HG03108 (cell line): Measurements from ENCODE around the gene BMP8B.

Experiments
- ATAC-seq: cut with Tn5 transposase; IDR thresholded peaks from one replicate; pipeline ENCODE4 v1.9.1; 2021; ENCODE audit warnings: moderate library complexity; ENCODE audit not compliant: unreplicated experiment

Gene BMP8B

DNA sequence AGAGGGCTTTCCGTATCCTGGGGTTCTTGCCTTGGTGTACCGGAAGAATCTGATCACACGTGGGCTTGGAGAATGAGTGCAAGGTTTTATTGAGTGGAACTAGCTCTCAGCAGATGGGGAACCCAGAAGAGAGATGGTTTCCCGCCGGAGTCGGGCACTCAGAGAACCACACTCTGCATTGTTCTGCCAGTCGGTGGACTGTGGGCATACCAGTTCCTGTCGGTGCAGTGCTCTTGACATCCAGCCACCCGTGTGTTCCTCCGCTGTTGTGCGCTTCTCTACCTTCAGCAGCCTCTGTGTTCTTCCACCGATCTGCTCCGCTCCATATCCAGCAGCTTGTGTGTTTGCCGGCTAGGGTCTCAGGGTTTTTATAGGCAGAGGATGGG is 60.7 kb downstream of the BMP8B start:
- no peak for ATAC-seq

DNA sequence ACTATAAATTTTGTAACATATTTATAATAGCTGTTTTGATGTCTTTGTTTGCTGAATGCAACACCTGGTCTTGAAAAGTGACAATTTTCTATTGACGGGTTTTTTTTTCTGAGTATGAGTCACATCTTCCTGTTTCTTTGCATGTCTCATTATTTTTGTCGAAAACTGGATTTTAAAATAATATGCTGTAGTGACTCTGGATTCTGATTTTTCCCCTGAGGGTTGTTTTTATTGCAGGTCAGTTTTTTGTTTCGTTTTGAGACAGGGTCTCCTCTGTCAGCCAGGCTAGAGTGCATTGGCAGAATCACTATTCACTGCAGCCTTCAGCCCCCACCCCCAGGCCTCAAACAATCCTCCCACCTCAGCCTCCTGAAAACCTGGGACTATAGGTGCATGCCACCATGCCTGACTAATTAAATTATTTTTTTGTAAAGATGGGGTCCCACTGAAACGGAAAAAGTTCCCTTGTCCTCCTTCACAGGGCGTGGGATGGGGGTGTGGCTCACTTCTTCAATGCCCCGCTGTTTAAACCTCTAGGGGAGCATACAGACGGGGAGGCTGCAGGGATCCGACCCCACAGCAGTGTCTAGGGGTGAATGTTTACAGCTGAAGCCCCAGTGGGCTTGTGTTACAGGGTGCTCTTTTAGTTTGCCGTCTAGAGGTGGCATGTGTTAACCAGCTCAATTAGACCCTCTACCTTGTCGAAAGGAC is 61.3 kb downstream of the BMP8B start:
- no peak for ATAC-seq

- no peak for ATAC-seq
These were observed 62.1 kb downstream of the BMP8B start for GRCh38 chr1:39726600-39726999.

DNA sequence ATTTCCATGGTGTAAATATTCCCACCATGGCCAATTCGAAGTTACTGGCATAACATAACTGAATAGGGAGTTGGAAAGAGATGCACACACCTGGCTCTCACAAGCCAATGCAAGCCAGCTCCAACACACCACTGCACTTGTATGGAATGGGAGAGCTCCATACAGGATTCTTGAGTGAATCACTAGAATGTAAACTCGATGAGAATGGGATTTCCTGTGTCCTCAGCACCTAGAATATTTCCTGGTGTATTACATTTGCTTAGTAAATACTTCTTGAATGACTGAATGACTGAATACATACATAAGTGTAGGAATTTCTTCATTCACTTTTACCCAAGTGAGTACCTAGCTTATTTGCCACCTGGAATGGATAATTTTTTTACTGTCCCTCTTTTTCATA is 66.2 kb downstream of the BMP8B start:
- no peak for ATAC-seq

DNA sequence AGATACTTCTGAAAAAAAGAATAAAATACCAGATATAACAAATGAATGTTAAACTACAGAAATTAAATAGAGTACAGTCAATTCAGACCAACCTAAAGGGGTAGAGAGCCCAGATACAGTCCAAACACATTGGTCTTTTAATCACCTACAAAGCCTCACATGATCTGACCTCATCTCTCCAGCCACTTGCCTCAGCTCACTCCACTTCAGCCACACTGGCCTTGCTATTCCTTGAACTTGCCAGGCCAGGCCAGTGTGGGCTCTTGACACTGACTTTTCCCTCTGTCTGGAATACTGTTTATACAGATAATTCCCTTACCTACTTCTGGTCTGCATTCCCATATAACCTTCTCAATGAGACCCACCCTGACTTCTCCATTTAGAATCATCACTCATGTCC is 67.0 kb downstream of the BMP8B start:
- ATAC-seq, result no peak

DNA sequence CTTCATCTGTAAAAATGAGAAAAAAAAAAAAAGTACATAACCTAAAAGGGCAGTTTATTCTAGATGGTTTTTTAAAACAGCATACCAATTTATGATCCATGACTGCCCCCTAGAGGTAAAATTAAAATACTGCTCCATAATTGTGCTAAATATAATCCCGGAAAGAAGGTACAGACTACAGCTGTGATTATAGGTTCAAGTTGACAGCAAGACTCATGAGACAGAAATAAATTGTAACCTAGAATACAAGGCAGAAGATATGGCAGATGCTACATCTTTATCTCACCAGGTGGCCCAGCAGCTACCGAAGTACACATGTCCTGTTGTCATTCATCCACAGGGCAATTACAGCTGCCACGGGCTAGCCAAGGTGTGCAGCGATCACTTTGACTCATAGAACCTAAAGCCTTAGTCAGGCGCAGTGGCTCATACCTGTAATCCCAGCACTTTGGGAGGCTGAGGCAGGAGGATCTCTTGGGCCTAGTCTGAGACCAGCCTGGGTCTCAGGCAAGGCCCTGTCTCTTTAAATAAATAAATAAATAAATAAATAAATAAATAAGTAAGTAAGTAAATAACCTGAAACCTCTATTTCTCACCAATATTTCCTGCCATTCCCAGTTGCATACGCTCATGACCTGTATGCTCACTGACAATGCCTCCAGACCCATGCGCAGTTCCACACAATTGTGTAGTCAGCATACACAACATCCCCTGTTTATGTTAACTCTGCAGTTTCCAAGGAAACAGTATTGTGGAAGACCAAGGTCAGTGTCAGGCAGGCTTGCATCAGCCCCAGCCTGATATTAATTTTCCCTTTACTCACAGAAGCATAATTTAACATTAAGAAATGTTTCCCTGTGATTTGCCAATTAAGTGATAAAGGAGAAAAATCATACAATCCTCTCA is 68.3 kb downstream of the BMP8B start:
- no peak for ATAC-seq

GRCh38 chr1:39717809-39718208 is 70.9 kb downstream of the BMP8B start:
- ATAC-seq, result no peak

DNA sequence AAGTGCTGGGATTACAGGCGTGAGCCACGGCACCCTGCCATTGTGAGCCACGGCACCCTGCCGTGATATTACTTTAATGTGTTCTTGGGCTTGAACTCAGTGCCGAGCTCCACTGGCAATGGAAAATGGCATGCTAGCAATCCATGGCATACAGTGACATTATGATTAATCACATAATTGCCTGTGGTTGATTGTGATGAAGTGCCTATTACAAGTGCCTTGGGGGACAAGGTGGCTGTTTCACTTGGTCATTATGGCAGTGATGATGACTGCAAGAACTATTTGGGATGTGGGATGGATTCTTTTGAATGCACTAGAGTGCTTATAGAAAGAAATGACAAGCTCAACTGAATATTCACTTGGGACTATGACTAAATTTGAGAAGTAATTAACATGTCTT is 75.1 kb downstream of the BMP8B start:
- no peak for ATAC-seq

- no peak for ATAC-seq
These were observed 76.7 kb downstream of the BMP8B start for GRCh38 chr1:39711966-39712340.

DNA sequence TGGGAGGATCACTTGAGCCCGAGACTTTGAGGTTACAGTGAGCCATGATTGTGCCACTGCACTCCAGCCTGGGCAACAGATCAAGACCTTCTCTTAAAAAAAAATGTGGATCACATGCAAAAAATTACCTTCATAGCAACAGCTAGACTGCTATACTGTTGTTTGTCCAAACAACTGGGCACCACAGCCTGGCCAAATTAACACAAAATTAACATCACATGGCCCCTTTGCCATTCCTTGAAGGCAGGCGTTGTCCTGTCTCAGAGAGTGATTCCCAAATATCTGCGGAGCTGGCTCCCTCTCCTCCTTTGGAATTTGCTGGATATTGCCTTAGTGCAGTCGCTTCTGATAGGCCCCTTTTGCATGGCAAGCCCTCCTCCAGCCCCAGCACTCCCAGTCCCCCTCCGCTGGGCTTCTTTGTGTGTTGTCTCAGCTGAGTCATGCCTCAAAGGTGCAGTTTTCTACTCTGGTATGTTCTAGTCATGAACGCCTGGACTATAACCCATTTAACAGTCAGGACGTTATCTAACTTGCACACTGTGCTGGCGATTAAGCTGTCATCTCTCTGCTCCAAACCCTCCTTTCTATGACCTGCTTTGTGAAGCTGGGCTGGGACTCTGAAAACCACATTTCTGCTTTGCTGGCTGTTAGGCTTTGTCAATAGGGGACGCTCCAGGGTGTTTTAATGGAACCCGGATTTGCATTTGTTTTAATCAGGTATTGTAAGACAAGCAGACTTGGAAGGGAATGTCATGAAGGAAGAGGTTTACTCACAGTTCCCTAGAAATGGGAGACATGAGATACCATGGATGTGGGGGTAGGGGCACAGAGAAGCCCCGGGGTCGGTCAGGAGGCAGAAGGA is 77.3 kb downstream of the BMP8B start:
- ATAC-seq, result no peak

GRCh38 chr1:39707506-39707905 is 81.2 kb downstream of the BMP8B start:
- no peak for ATAC-seq
